SH-SY5Y (cell line): Measurements from ENCODE around the gene GGT6.

Experiments
- GATA2 ChIP-seq: IDR thresholded peaks from 2 replicates; pipeline ENCODE4 v1.6.1; 2011; ENCODE audit warnings: mild to moderate bottlenecking, low read depth, low read length
- GATA3 ChIP-seq: IDR thresholded peaks from 2 replicates; pipeline ENCODE4 v1.6.1; 2011; ENCODE audit warnings: low read depth, mild to moderate bottlenecking, low read length, moderate library complexity

DNA sequence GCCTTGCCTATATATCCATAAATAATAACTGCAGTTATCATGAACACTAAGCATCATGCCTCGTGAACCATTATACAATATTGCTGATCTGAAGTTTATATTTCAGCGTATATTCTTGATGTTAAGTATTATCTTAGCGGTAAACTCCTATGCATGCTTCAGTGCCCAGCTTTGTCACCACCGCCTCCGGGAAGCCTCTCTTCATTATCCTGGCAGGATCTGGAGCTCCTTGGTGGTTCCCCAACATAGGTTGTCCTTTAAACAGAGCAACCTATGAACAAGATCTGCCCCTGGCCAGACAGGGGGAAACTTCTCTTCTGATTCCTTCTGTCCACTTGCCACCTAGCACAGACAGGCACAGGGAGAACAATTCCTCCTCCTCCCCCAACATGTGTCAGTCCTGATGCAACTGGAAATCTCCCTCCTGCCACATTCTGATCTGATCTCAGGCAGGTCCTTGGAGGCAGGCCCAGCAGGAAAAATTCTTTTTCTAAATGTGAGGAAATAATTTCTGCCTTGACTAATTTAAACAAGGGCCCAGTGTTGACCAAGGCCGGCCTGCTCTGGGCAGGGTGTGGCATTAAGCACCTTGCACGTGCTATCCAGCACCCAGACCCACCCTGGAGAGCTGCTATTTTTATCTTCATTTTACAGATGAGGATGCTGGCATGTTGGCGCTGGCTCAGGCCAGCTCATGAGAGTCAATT lies 39.3 kb downstream of the GGT6 start:
- no peak for TF ChIP-seq GATA2
- no peak for TF ChIP-seq GATA3
